HG02885 (cell line): ENCODE results near the gene SLC24A5.

Experiments
- ATAC-seq: cut with Tn5 transposase; IDR thresholded peaks from one replicate; pipeline ENCODE4 v1.9.1; 2021; ENCODE audit warnings: mild to moderate bottlenecking; ENCODE audit not compliant: unreplicated experiment, poor library complexity

The SLC24A5 gene

DNA sequence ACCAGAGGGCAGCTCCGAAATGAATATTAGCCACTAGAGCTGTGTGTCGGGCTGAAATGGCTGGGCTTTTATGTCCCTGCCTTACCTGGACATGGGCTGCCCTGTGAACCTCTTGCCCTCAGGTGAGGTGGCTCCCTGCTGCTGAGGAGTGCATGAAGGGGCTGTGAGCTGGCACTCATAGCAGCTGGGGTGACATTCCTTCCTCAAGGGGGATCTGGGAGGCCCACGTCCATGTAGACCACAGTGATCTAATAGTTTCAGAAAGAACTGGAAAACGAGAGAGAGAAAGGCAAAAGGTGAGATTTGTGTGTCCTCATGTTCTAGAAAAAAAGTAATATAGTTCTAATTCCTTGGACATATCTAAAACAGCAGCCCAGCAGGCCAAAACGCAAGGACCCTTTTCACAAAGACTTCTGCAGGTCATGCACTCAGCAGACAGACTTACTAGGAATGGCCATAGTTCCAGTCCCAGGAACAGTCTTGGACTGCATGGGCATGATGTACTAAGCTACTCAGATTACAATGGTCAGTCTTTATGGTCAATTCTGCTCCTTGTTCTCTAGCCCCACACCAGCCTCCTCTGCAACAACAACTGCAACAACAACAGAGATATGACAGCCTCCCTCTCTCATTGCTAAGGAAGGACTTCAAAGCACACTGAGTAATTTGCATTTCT, 10.8 kb upstream of the SLC24A5 start:
- ATAC-seq, result no peak

DNA sequence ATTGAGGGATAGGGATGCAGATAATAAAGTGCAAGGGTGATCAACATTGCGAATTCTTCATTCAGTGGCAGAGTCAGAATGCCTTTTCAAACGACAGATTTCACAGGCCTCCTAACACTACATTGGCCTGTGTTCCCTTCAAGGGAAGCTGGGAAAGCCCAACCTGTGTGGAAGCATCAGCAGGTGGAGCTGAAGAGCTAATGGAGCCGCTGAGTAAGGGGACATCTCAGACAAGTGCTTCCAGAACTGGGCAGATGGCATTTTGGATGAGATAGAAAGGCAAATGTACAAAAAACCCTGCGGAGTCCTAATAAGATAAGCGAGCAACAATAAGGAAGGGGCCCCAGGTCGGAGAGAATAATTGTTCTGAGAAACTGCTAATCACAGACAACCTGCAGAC, 8.5 kb upstream of the SLC24A5 start:
- ATAC-seq, result no peak

DNA sequence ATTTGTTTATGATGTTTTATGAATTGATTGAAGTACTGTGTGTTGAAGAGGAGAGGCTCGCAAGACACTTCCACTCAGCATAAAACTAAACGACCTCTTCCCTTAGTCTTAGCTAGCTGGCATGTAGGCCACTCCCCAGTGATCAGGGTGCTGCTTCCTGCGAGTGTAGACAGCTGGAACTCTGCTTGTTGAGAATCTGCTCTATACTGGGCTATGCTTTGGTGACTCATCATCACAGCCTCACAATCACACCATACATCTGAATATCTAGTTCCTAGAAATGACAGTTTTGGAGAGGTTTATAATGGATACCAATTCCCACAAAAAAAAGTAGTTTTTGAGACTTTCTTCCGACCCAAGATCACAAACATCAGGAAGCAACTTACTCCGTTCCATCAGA, 1.5 kb upstream of the SLC24A5 start:
- no peak for ATAC-seq

DNA sequence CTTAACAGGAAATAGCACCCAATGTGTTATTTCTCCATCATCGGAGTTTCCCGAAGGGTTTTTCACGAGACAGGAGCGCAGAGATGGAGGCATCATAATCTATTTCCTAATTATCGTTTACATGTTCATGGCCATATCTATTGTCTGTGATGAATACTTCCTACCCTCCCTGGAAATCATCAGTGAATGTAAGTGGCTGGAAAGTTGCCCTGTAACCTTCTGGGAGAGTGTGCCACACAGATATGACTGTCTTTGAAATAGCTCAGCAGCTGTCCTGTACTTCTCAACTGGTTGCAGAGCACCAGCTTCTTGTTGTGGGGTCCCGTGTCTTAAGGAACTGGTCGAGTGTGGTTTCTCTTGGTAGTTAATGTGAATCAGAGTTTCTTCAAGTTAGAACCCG, 1.1 kb downstream of the SLC24A5 start:
- no peak for ATAC-seq

DNA sequence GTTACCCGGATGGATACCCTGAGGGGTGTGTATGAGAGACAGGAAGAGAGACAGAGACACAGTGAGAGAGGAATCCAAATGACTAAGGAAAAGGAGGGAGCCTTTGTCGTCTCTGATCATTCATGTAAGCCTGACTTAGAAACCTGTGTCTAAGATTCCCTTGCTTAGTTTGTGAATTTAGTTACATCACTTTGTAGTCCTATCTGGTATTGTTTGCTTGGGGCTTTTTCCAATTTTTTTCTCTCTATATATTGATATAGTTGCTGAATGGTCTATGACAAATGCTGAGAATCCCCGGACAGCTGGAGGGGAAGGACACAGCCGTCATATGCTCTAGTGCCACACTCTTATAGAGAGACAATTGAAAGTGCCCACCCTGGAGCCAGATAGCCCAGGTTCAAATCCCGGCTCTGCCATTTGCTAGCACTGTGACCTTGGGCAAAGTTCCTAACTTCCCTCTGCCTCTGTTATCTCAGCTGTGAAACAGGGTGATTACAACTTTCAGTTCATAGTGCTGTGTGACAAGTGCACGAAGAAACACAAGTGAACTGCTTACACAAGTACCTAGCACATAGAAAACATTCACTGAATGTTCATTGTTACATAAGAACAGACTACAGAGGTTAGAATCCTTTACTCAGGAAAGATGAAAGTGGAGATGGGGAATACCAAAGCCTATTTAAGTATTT, 6.0 kb downstream of the SLC24A5 start:
- no peak for ATAC-seq

DNA sequence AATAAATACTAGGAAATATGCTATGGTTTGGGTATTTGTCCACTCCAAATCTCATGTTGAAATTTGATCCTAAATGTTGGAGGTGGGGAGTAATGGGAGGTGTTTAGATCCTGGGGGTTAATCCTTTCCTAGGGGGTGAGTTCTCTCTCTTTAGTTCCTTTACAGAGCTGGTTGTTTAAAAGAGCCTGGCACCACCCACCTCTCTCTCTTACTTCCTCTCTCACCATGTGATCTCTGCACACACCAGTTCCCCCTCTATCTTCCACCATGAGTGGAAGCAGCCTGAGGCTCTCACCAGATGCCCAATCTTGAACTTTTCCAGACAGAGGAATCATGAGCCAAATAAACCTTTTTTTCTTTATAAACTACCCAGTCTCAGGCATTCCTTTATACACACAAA, 10.5 kb downstream of the SLC24A5 start:
- ATAC-seq, result no peak

DNA sequence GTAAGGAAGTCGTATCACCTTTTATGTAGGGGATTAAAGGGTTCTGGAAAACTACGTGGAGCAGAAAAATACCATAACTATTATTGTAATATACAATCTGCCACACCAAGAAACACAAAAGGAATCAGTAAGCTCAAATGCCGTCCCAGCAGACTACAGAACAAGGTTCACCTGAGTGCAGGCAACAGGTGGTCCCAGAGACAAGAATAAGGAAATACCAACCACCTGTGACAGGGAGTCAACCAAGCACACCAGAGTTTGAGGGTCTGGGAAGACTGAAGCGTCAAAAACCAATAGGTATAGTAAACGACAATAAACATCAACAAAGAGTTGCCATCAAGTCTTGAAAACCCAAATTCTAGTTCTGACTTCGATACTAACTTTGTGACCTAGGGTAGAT, 12.1 kb downstream of the SLC24A5 start:
- no peak for ATAC-seq

DNA sequence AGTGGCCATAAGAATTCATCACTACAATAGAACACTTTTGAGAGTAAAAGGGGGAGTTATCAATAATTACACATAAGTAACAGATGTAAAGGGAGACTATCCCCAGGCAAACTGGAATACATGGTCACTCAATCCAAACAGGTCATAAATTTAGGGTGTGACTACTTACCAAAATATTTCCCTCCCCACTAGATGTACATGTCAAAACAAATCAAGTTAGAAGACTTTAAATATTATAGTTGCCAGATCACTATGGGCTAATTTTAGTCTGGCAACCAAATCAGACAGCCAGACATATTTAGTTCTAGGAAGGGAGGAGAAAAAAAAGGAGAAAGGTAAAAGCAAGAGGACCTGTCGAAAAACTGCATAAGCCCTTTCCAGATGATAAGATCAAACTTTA, 23.1 kb downstream of the SLC24A5 start:
- no peak for ATAC-seq

DNA sequence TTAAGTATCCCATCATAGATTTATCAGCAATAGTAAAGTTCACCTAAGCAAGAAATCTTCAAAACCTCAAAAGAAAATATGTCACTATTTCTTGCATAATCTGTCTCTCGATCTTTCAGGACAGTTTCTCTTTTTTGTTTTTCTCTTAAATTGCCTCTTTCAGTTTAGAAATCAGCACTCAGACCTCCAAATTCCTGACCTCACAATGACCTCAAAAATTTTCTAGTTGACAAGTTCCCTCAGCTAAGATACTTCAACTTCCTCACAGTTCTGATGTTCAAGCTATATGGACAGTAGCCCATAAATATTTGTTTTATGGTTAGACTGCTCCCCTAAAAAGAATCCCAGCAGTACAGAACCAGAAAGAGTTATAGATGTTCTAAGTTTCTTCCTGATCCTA, 24.1 kb downstream of the SLC24A5 start:
- ATAC-seq, result peak; percentile 66

DNA sequence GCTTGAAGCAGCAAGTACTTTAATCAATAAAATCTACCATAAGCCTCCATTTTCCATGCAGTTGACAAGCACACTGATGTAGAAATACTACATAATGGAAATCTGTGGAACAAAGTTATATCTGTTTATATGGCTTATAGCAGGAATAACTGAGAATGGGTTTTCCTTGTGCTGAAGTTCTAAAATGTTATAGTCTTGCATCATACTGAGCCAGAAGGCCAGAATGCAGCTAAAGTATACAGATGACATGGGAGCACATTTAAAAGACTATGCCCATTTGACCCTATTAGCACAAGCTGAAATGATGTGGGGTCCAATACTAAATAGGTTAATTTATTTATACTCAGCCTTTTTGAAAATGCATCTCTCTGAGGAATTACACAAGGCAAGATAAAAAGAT, 25.1 kb downstream of the SLC24A5 start:
- ATAC-seq, result no peak

DNA sequence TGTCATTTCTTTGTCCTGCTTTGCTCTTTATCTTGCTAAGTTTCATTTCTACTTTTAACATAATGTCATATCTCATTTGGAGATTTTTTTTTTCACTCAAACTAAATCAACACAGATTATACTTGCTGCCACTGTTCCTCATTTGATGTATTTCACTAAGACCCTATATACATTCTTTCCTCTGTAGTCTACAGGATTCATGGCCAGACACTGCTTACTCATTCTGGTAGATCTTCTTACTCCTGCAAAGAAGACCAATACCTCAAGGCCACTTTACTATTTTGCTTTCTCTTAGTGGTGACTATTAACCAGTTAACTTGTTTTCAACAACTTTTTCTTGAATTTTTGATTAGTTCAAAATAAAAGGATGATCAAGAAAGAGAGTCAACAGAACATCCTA, 26.6 kb downstream of the SLC24A5 start:
- no peak for ATAC-seq

DNA sequence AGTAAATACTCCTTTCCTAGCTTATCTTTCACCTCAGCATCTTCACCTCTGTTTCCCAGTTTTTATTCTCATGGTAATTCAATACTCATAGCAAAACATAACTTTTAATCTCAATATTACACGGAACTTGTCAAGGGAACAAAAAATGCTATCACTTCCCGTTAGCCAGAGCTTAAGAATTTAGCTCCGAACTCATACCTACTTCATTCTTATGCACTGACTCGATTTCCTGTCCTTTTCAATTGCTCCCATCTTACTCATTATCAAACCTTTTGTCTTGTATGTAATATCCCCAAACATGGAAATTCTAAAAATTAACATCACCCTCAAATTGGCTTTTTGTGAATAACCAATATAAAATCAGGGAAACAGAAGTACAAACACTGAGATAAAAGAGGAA, 29.1 kb downstream of the SLC24A5 start:
- no peak for ATAC-seq

DNA sequence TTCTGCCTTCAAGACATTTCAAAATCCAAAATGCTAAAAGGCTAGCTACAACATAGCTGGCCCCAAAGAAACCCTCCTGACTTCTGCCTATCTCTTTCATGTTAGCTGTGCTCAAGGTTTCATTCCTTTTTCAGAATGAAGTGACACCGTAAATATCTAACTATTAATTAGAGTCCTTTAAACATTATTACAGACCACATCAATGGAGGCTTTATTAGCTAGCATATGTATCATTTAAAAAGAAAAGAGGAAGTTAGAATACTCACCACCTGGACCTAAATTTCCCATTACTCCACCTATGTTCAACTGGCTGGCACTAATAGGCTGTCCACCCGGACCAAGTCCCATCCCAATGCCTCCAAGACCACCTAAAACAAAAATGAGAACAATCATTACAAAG, 32.7 kb downstream of the SLC24A5 start:
- ATAC-seq, result no peak

DNA sequence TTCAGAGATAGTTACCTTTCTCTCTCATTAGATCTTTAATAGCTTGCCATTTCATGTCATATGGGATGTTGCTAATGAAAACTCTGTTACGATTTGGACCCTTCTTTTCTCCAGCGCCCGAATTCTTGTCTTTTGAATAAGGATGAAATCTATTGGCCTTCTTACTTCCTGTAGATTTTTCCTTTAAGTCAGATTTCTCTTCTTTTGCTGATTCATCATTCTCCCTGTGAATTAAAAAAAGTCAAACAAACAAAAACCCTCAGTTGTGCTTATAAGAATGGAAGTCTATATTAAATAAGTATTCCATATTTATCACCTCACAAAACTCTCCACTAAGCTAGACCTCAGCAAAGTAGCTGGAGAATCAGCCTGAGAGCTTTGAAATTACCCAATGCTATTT, 47.8 kb downstream of the SLC24A5 start:
- ATAC-seq, result no peak

DNA sequence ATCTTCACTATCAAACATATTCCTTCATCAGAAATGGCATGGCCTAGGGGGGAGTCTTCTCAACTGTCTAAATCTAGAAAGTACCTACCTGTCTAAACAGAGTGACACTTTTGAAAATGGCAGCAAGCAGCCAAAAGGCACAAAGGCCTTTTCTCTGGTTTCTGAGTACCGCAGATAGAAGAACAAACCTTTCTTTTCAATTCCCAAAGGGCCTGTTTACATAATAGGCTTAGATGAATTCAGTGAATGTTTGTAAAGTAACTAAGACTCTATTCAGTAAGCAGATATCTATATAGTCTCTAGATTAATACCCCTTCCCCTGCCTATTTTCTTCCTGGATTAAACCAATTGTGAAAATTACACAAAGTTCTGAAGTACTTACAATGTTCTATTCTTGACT, 50.2 kb downstream of the SLC24A5 start:
- no peak for ATAC-seq

DNA sequence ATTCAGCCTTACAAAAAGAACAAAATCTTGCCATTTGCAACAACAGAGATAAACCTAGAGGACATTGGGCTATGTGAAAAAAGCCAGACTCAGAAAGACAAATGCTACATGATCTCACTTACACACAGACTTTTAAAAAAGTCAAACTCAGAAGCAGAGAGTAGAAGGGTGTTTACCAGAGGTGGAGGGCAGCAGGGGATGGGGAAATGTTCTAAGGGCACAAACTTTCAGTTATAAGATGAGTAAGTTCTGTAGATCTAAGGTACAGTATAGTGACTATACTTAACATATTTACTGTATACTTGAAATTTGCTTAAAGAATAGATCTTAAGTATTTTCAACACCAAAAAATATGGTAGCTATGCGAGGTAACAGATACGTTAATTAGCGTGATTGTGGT, 54.3 kb downstream of the SLC24A5 start:
- no peak for ATAC-seq

DNA sequence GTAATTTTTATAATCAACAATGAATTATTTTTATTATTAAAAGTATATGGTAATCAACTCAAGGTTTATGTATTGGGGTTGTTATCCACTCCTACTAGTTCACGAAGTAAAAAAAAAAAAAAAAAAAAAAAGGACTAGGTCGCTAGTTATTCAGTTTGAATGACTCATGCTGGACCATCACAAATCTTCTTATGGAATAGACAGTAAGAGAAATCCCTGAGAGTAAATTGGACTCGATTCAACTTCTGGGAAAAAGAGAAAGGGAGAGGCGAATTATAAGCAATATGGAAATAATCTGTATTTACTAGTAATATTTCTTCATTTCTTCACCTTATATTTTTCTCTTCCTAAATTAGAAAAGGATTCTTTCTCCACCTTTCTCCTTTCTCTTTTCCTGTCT, 55.3 kb downstream of the SLC24A5 start:
- ATAC-seq, result no peak

DNA sequence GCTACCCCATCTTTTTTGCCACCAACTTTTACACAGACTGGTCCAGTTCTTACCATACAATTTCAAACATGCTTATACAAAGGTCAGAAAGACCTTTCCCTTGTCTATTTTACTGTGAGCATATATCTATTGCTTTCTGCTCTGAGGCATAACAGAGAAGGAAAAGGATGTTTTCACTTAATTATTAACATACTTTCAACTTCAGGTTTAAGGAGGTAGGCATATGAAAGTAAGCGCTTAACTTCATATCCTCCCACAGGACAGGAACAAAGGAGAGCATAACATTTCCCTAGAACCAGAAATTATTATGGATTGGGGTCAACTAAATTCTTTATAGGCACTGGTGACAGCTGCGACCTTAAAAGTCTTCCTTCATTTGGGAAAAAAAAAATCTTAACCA, 56.2 kb downstream of the SLC24A5 start:
- no peak for ATAC-seq

DNA sequence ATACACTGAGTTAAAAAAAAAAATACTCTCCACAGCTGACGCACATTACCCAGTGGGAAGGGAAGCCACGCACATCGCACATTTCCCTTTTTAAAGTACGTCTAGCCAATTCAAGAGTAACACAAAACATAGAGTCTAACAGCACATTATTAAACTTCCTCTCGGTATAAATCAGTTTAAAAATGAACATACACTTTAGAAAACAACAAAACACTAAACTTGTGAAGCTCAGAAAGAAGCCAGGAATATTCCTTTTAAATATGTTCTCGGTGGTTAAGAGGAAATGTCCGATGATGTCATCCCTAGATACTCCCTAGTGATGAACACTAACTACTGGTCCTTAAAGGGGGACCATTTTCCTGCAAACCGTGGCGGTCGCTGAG, 56.6 kb downstream of the SLC24A5 start:
- ATAC-seq, result peak; percentile 67

DNA sequence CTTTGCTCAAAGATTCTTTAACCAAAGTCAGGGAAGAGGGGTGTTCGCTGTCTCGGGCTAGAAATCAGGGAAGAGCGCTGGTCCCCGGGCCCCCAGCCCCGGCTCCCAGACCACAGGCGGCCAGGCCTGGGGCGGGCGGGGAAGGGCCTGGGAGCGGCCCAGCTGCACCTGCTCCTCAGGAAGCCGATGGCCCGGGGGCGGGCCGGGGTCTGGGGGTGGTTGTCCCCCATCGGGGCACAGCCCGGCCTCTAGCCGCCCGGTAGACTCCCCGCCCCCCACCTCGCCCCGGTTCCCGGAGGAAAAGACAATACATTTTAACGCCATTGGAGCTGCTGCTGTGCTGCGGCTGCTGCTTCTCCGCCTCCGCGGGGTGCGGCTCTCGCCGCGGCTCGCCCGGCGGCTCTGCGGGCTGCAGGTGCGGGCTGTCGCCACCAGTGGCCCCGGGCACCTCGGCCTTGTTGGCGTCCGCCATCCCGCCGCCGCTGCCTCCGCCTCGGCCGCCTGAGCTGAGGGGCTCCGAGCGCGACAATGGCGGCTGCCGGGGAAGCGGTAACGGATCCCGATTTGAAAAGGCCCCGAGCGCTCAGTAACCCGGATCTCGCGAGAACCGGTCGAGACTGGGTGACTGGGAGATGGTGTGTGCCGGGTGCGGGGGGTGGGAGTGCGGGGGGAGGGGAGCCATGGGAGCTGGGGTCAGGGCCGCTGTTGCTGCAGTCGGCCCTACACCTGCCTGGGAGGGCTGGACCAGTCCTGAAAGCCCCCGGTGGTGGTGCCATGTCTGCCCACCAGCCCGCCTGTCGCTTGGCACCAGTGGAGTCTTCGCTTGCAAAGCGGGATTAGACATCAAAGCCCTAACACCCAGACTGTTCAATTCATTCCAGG, 57.2 kb downstream of the SLC24A5 start, which contains the start of gene MYEF2:
MYEF2 (minus strand) TSS at position 530 of the 882 bp plus-strand sequence; CDS start at position 472, 58 bp downstream.
- ATAC-seq, result peak; percentile 75

DNA sequence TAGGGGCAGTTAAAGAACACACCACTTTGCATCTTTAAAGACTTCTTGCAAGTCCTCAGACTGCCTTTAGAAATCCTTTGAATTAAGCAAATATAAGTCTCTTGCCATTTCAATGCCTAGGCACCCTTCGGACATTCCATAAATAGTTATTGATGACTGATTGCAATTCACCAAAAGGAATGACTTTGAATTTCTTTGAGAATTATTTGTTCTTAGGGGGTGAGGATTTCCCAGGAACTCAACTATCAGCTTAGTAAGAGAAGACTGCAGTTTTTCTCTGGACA, 57.8 kb downstream of the SLC24A5 start:
- ATAC-seq, result no peak
